AG10803 (cell line): ENCODE results near the gene PLXDC2.

Experiments used
- DNase-seq: peaks from one replicate; pipeline ENCODE4 v3.0.0; 2010; ENCODE audit warnings: low read depth
- H3K4me3 ChIP-seq: 2 replicates; pipeline ENCODE4 v1.5.1; 2011; ENCODE audit warnings: mild to moderate bottlenecking, low read length, control low read depth
- TF ChIP-seq, protein P1 (sequence below): conservative IDR thresholded peaks from 2 replicates; pipeline ENCODE4 v1.5.1; 2011; ENCODE audit warnings: mild to moderate bottlenecking, low read length, control low read depth, inconsistent platforms

The PLXDC2 gene

DNA sequence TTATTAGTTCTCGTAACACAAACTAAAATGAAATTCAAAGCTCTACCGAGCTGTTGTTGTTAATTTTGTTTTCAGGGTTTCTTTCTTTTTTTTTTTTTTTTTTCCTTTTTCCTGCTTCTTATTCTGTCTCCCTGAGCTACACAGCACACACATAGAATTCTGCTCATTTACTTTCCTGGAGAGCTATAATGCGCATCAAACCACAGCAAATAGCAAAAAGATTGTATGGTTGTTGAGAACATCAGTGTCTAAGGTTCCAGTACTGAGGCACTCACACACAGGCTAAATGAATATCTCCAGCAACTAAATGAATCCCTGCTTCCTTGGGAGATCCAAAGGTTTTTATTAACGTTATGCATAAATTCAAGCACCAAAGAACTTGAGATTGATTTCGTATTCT is 418.3 kb downstream of the PLXDC2 start:
- no peak overlapping the region for H3K4me3 ChIP-seq
- TF ChIP-seq, protein P1, sequence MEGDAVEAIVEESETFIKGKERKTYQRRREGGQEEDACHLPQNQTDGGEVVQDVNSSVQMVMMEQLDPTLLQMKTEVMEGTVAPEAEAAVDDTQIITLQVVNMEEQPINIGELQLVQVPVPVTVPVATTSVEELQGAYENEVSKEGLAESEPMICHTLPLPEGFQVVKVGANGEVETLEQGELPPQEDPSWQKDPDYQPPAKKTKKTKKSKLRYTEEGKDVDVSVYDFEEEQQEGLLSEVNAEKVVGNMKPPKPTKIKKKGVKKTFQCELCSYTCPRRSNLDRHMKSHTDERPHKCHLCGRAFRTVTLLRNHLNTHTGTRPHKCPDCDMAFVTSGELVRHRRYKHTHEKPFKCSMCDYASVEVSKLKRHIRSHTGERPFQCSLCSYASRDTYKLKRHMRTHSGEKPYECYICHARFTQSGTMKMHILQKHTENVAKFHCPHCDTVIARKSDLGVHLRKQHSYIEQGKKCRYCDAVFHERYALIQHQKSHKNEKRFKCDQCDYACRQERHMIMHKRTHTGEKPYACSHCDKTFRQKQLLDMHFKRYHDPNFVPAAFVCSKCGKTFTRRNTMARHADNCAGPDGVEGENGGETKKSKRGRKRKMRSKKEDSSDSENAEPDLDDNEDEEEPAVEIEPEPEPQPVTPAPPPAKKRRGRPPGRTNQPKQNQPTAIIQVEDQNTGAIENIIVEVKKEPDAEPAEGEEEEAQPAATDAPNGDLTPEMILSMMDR, result no peak
- DNase-seq, result no peak

- no peak overlapping the region for H3K4me3 ChIP-seq
- TF ChIP-seq, protein P1, result no peak
- DNase-seq, result no peak
Measured at GRCh38 chr10:20237091-20237570, 420.9 kb downstream of the PLXDC2 start.

DNA sequence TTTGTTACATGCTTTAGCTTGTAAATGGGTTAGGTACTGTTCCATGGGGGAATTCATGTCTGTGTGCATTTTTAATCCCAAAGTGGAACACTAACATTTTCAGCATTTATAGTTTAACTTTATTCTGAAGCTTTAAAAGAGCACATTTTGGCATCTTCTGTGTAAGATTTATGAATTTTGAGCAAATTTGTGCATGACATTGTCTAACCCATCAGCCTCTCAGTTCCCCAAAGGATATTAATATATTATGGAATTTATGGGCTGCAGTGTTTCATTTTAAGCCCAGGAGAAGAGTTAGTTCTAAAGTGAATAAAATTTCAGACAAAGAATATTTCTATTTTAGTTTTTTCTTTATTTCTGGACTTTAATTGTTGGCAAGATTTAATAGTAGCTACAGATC is 421.4 kb downstream of the PLXDC2 start:
- TF ChIP-seq, protein P1, result no peak
- no peak overlapping the region for H3K4me3 ChIP-seq
- DNase-seq, result no peak

GRCh38 chr10:20240643-20241042 is 424.4 kb downstream of the PLXDC2 start:
- H3K4me3 ChIP-seq, result no peak overlapping the region
- TF ChIP-seq, protein P1, result no peak
- no peak for DNase-seq

DNA sequence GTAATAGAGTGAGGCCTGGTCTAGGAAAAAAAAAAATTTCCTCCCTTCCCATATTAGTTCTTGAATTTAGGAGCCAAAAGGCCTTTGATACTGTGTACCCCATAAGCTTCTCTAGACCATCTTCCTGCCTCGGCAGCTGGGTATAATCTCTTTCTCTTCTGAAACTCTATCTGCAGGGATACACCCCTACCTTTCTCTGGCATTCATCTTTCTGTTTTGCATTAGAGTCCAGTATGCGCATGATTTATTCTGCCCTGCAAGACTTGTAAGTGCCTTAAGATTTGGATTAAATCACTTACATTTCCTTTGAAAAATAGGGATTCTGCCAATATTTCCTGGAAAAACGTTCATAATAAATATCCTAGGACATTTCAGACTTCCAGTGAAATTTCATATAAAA is 431.2 kb downstream of the PLXDC2 start:
- H3K4me3 ChIP-seq, result no peak overlapping the region
- TF ChIP-seq, protein P1, result no peak
- no peak for DNase-seq

- no peak for DNase-seq
- no peak overlapping the region for H3K4me3 ChIP-seq
- TF ChIP-seq, protein P1, result no peak
Measured at GRCh38 chr10:20247891-20248708, 431.9 kb downstream of the PLXDC2 start.

- no peak for DNase-seq
- TF ChIP-seq, protein P1, result no peak
- H3K4me3 ChIP-seq, result no peak overlapping the region
Measured at GRCh38 chr10:20254078-20254477, 437.8 kb downstream of the PLXDC2 start.
